NCI-H2196 (cell line): ENCODE measurements around the gene CCDC34.

Experiments
- DNase-seq: peaks from one replicate; lab custom pipeline; 2025; ENCODE audit not compliant: unreplicated experiment; lab: John Stamatoyannopoulos, UW

CCDC34 gene

DNA sequence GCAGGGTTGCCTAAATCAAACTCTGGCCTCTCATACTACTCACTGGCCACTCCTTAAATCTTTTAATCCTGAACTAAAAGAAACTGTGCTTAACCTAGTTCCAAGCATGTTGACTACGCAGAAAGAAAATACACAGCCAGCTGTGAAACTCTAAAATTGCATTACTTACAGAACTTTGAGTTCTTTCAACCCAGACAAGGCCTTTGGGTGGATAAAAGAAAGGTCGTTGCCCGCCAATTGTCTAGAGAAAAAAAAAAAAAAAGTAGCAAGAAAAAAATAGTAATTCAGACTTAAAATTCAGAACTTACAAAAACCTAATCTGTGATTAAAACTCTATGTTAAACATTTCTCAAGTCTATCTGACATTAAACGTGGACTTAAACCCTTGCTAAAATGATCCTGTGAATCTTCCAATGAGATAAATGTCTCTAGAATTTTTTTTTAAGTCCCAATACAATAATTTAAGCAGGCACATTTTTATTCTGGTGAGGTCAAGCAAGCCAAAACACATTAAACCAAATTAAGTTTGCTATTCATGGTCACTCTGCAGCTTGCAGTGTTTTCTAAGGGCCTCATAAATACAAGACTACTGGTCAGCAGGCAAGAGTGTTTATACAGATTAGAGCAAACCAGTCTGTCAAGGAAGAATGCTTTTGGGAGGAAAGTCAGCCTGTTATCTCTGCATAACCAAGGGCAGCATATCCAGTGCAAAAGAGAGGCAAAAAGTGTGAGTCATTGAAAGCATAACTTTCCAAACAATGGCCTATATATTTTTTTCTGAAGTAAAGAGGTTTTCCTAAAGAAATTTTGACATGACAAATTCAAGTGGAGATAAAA lies 29.5 kb upstream of the CCDC34 start:
- DNase-seq: no peak

DNA sequence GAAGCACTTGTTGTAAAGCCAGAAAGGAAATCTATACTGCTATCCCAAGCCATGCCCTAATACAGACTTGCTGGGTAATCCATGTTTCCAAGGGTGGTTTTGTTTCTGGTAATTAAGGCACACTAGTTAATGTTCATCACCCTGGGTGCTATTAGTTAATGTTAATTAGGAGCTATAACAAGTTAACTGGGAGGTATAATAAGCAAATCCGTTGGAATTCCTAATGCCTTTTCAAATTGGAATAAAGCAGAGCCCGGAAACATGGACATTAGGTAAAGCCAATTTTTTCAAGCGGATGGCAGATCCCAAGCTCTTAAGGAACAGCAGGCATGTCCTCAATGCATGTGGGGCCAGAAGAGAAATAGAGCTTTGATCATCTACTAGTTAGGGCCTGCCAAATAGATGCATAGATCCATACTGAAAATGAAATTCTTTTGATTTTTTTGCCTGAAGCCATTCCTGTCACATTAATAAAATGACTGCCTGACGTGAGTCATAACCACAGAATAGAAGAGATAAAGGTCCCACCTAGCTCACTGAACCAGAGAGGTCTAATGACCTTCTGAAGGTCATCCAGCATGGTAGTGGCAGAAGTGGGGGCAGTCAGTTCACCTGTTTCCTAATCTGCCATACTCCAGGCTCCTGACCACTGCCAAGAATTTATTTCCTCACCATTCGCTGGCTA lies 28.5 kb upstream of the CCDC34 start:
- no peak for DNase-seq

DNA sequence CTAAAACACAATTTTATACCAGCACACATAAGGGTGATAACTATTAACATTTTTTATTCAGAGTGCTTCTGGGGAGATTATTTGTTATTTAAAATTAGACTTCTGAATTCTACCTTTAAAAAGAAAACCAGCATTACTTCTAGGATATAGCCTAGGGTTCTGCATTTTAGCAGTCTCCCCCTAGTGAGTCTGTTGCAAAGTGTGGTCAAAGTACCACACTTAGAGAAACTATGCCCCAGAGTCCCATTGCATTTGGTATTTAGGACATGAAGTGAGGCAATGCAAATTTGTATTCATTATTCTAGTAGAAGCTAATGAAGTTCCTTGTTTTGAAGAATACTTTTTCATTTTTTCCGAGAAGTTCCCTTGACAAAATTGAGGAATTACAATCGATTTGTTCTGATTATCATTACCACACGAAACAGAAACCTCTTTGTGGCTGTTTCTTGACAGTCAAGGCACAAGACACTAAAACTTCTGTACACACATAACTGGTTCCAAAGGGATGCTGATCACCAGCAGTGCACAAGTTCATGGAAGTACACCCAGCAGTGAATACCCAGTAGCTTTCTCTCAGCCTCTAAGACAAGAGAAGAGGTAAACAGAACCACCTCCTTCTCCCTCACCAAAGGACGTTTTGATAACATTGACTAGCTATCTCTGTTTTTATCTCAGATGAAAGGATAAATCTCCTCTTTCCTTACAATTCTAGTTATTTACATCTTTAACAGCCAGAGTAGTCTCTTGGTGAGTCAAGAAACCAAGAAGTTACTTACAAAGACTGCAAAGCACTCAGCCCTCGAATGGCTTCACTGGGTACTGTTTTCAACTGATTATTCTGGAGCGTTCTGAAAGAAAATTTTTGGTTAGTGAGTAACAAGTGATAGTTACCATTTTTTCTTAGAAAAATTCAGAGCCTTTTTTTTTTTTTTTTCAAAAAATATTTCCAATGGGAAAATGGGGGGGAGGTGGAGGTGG lies 27.6 kb upstream of the CCDC34 start:
- no peak for DNase-seq

DNA sequence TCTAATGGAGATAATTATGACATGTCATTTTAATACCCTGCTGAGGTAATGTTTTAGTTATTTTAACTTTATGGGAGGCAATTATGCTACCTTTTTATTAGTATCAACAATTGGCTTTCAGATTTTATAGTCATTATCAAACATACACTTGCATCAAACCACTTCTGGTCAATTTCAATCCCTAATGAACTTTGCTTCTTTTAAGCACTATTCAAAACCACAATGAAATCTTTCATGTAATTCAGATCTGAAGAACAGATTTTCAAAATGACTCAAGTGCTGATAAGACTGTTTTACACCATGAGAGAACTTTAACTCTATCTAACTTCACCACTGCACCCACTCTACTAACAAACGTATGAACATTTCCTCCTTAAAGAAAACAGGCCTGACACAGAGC lies 25.9 kb upstream of the CCDC34 start:
- no peak for DNase-seq

DNA sequence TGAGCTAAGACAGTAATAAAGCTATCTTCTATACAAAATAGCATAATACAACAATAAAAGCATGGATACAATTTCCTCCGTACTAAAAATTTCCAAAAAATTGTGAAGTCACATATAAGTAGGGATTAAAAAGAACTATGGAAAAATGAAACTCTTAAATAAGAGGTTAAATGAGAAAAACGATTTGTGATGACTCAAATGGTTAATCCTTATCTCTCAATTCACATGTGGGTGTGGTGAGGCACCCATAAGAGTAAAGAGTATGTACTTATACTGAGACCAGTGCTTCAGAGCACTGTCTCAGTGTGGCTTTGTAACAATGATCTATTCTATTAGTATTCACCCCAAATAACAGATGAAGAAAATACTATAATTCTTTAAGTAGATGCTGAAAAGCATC lies 25.0 kb upstream of the CCDC34 start:
- DNase-seq: no peak

DNA sequence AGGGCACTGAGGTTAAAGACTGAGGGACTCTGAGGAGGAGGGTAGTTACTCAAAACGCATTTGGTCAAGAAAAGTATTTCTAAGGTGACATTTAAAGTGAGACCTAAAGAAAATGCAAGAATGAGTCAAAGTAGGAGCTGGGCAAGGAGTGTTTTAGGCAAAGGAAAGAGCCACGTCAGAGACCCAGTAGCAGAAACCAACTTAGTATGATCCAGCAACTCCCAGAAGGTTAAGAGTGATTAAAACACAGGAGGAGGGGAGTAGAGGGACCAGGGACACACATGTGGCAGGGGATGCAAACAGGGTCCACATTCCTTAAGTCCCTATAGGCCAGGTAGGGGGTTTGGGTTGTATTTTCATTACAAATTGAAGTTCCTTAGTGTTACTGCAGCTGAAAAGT lies 24.3 kb upstream of the CCDC34 start:
- DNase-seq: no peak

DNA sequence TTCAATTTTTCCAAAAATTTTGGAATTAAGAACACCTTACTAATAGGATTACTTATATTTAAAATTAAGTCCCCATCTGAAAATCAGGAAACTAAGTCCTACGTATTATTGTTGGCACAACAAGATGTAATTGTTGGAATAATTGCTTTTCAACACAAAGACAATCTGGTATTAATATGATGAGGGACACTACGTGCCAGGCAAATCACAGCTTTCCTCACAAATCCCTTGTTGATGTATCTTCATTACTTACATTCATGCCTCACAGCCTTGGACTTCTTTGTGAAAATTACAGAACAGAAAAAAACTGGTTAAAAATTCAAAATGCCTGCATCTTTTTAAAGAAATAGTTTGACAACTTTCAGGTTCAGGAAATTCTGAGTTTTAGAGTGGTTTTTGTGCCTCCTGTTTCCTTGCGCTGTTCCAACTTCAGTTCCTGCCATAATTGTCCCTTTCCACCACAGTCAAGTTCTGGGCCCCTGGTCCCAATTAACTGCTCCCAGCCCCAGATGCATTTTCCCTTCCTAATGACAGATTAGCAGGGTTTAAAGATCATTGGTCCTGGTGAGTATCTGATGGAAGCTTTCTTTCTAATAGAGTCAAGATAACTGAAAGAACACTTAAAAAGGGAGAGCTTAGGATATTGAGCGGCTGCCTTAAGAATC lies 23.3 kb upstream of the CCDC34 start:
- DNase-seq: no peak

DNA sequence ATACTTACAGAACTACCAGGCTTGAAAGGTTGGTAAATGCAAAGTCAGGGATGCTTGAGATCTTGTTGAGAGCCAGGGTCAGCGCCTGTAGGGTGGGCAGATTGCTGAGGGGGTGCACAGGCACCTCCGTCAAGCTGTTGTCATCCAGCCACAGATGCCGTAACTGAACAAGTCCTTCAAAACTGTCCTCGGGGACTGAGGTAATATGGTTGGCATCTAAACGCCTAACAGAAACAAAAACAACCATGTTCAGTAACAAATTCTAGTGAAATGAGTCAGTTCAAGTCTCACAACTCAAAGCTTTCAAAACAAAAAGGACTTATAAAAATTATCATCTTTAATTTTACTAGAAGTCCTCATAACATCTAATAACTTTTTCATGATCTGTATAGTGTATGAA lies 22.2 kb upstream of the CCDC34 start:
- DNase-seq: no peak

DNA sequence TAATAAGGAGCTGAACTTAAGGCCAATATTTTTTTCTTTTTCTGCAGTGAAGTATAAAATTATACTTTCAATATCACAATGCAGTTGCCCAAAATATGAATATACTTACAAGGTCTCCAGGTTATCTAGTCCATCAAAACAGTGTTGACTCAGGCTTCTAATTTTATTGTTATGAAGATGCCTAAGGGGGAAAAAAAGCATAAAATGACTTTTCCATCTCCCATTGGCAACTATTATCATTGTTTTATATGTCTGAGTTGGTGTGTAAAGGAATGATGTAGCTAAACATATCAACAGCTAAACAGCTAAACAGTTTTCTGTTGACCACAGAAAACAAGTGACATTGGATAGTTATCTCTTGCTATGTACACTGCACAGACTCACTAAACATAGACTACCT lies 21.2 kb upstream of the CCDC34 start:
- DNase-seq: no peak

DNA sequence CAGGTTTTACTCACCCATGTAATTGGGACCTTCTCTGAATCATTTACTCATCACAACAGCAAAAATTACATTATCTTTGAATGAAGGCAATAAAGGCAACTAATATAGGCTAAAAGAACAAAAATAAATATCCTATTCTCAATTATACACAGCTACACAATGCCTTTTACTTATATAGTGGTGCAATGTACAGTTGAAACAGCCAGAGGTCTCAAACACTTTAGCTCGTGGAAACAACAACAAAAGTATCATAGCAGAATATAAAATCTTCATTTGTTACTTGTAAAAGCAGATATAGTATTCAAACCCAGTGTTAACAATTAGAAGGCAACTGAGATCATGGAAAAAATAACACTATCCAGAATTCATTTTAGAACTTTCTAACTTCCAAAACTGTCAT lies 20.6 kb upstream of the CCDC34 start:
- DNase-seq: no peak

DNA sequence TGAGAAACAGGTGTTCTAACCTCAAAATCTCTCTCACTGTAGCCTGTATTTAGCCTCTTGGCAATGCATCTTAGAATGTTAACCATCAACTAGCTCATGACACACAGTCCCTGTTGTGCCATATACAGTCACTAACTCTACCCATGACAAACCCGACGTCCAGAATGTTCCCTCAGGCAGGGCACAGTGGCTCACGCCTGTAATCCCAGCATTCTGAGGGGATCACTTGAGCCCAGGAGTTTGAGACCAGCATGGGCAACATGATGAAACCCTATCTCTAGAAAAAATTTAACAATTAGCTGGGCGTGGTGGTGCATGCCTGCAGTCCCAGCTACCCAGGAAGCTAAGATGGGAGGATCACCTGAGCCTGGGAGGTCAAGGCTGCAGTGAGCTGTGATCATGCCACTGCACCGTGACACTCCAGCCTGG lies 18.2 kb upstream of the CCDC34 start:
- no peak for DNase-seq

DNA sequence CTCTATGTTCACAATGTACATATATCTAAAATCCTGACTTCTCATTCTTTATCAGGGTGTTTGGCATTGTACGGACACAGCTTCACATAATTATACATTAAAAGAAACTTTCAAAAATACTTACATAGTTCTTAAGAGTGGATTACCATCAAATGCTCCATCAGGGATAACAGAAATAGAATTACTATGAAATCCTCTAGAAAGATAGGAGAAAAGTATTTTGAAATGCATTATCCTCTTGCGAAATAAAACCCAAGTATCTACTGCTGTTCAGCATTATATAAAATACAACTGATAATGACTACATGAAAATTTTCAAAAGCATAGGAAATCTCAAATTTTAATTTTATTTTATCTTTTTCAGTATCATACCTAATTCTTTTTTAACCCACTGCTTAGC lies 17.8 kb upstream of the CCDC34 start:
- DNase-seq: no peak

DNA sequence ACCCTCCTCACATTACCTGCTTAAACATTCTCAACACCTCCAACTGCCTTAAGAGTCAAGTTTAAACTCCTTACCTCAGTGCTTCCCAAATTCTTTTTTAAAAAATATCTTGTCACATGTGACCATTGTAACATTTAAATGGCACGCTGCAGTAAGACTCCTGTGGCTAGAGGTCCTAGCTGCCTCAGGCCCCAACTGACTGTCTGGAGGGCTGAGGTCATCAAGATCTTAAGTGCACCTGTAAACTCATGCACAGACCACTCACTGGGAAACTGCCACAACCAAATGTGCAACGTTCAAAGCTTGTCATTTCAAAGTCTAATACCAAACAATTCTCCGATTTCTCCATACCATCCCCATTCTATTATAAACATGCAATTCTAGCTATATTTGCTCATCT lies 16.4 kb upstream of the CCDC34 start:
- DNase-seq: no peak

DNA sequence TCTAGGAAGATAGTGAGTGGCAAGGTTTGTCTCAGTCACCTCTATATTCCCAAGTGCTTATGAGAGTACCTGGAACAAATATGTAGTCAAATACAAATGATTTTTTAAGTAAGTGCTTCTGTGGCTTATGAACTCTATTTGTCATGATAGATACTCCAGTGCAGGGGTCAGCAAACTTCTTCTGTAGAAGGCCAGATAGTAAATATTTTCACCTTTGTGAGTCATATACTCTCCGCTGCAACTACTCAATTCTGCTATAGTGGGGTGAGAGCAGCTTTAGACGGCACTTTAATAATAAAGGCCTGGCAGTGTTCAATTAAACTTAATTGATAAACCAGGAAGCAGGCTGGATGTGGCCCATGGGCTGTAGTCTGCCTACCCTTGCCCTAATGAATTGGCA lies 12.4 kb upstream of the CCDC34 start:
- DNase-seq: no peak

DNA sequence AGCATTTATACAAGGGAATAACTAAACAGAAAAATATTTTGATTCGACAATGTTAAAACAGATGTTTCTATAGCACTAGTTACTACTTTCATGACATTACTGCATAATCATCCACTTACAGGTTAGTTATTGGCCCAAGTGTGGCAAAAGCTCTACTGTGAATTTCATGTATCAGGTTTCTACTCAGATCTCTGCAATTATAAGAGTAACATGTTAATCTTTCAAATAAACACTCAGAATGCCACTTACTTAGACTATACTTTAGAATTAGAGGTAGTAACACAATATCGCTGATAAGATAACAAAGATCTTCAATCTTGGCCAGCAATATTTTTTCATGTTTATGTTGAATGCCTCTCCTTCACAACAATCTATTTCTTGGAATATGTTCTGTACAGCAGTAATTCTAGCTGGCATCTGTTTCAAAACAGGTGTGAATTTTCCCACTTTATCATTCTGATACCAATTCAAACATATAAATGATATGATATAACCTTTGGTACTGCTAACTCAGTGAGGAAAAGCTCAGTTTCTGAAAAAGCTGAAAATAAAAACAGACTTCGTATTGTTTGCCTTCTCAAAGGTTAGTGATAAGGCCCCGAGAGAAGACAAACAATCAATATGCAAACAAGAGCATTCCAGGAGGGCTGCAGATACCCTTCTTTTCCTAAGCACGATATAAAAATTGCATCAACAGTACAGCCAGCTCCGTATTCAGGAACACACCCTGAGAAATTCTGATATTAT lies 11.0 kb upstream of the CCDC34 start:
- DNase-seq: no peak

DNA sequence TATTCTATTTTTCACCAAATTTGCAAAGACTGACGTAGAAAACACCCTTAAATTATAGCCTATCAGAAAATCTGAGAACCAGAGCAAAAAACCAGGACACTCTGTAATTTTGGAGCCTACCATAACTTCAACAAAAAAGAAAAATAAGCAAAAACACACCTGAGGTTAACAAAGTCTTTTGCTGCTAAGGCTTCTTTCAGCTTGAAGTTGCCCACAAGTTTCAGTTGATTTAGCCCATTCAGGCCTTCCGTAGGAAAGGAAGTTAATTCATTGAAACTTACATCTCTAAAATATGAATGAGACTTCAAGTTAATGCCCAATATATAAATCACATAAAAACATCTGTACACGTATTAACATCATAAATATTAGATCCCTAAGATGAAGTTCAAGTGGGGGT lies 10.4 kb upstream of the CCDC34 start:
- DNase-seq: no peak

DNA sequence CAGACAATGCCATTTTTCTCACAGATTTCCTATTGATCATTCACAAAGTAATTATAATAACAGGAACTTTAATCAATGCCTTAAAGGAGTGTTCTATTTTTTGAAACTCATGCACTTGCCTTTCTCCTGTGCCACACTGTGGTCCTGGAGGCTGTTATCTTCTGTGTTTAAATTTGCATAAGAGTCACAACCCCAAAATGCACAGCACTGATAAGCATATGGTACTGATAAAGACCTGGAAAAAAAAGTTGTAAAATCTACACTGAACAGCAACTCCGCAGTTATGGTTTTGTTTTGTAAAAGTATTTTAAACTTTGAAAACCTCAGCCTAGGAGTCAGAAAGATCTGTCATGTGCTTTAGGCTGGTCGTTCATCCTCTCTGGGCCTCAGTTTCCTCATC lies 9.1 kb upstream of the CCDC34 start:
- DNase-seq: no peak

DNA sequence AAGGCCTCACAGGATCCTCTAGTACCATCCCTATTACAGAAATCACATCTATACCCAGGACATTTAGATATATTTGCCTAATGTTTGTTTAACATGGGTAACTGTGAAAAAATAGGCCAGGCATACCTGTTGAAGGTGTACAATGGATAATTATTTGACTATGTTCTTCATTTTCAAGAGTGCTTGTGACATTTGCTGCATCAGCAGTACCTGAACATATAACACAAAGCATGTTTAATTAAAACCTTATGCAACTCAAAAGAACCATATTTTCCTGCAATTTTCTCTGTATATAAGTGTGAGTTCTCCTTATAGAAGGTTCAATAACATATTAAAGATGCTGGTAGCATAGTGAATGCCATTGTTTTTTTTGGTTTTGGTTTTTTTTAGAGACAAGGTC lies 8.5 kb upstream of the CCDC34 start:
- no peak for DNase-seq

DNA sequence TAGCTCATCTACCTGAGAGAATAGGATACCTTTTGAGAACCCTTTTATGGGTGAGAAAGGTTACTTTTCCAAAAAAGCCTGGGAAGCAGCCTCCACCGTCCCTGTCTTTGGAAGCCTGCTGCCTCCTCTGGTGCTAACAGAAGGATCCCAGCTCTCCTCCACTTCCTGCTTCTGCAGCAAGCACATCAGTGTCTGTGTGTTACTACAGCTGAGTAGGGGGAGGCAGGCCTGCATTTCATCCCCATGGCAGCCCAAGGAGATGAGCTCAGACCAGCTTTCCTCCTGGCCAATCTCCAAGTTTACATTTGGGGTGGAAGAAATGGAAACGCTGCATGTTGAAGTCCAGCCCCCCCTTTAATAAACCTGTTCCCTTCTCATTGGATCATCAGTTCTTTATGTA lies 7.4 kb upstream of the CCDC34 start:
- DNase-seq: no peak

DNA sequence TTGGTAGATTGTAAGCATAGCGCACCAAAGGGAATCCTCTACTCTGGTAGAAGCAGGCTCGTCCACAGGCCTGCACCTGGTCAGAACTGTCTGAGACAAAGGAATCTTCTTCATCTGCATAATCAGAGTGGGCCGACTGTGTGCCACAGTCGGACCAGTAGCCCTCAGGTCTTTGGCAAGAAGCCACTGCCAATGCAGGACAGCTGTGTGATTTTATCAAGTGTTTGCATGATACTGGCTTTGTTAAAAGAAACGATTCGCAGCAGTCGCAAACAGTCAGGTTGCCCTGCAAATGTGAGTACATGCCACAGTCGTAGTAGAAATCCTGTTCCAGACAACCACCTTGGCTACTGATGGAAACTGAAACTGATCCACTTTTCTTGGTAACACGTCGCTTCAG lies 4.9 kb upstream of the CCDC34 start:
- DNase-seq: peak; percentile 59
